Femur (tissue), 1 donor: ENCODE results near the gene EYS.
"Not testable (repeated sequence)": the region's sequence is repeated elsewhere in the genome, so short reads cannot be mapped to it uniquely, and the experiment has no call there.

Experiments used
- DNase-seq: peaks from one replicate; pipeline ENCODE4 v3.0.0-alpha.2; 2017

Gene EYS

GRCh38 chr6:64538722-64539121, 1168.3 kb downstream of the EYS start:
- DNase-seq, result no peak

DNA sequence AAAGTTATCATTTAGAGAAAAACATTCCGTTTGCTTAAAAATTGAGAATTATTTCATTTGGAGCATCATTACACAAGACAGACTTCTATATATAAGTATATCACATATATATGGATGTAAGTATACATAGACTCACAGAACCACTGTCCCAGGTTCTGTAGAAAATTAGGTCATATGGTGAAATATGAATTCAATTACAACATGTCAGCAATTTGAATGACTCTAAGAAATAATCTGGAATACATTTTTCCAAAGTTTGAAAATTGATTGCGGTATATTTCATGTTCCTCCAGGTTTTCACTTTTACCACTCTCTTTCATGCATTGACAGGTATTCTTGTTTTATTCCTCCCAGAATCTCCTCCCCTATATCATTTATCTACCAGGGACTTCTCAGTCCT, 1179.1 kb downstream of the EYS start:
- DNase-seq, result no peak

- no peak for DNase-seq
Observed at GRCh38 chr6:64522859-64523258, 1184.2 kb downstream of the EYS start.

DNA sequence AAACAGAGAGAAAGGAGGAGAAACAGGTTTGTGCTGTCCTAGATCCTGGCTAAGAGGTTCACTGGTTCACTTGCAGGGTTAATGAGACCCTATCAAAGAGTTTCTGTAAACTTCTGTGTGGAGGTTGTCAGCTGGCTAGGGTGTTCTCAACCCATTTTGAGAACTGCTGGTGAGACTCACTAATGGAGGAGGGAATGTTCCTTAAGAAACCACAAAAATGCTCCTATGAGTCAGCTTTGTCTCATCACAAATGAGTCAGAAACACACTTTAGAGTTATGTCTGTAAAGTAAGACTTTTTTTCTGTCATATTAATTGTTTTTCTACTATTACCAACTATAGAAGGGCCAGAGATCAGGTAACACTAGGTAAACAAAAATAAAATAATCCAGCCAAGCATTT, 1187.0 kb downstream of the EYS start:
- DNase-seq, result no peak

DNA sequence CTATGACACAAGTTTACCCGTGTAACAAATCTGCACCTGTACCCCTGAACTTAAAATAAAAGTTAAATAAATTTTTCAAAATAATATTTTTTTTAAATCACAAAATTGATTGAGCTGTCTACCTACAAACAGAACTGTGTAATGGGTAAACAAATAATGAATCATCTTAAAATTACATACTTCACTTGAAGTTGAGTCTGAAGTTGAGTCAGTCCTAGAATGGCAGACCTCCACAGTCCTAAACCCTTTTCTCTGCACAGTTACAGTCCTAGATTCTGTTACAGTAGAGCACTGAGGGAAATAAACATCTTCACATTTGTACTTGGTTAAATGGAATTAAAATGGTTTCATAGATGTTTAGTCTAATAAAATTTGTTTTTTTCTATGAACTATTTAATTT, 1190.6 kb downstream of the EYS start:
- no peak for DNase-seq

DNA sequence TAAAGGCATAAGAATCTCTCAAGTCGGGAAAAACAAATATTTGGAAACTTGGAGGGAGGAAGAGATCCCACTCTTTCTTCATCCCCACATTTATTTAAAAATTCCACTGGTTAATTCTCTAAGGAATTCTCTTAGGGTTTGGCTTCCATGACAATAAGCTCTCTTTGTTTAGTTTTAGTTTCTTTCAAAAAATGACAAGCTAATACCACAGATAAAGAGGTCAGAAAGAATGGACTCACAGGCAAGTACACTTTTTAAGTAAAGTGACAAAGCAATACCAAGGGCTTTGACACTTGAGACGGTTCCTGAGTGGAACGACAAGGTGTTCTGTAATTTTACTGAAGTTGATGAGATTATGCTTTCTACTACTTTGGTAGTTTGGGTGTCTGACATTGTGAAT, 1199.4 kb downstream of the EYS start:
- no peak for DNase-seq

- DNase-seq, result no peak
Observed at GRCh38 chr6:64505312-64505711, 1201.7 kb downstream of the EYS start.

- no peak for DNase-seq
Observed at GRCh38 chr6:64504503-64504902, 1202.5 kb downstream of the EYS start.

DNA sequence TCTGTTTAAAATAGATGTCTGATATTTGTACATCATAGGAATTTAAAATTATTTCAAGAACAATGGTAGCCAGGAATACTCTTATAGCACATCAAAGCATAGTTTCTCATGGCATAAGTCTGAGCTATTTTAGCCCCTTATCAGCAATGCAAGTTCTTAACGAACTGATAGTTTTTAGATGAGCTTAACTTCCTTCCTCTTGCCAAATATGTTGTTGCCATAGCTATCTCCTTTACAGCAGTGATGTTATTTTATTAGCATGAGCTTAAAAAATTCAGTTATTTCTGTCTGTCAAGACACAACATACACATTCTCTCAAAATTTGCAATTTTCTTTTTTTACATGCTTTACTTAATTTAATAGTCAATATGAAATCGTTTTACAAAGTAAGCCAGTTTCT, 1204.2 kb downstream of the EYS start:
- no peak for DNase-seq

DNA sequence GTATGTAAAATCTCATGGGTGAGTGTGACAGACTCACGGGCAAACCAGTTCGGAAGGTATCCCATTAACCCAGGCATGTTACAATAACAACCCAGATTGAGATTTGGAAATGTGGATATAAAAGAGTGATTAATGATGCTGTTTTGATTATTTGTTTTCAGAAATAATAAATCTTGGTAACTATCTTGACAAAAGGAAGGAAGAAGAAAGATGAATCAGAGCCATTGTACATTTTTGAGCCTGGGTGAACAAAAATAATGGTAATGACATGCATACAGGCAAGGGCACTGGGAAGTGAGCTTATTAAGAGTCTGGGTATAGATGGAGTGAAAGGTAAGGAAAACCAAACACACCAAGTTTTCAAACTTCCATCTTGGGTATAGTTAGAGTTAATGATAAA, 1209.4 kb downstream of the EYS start:
- no peak for DNase-seq

DNA sequence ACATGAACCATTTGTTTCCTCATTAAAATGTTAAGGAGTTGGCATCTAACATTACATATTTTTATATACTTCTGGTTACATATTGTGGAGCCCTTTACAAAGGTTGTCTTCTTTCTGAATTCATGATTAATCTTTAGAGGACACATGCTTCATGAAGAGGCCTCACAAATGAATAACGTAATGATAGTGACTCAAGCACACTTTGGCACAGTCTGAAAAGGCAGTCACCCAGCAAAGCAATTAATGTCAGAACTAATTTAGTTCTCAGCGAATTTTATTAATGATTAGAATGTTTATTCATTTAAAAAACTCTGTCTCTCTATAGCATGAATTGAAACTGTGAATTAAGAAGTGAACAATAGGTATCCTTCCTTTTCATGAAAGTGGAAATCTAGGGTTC, 1217.3 kb downstream of the EYS start:
- no peak for DNase-seq

DNA sequence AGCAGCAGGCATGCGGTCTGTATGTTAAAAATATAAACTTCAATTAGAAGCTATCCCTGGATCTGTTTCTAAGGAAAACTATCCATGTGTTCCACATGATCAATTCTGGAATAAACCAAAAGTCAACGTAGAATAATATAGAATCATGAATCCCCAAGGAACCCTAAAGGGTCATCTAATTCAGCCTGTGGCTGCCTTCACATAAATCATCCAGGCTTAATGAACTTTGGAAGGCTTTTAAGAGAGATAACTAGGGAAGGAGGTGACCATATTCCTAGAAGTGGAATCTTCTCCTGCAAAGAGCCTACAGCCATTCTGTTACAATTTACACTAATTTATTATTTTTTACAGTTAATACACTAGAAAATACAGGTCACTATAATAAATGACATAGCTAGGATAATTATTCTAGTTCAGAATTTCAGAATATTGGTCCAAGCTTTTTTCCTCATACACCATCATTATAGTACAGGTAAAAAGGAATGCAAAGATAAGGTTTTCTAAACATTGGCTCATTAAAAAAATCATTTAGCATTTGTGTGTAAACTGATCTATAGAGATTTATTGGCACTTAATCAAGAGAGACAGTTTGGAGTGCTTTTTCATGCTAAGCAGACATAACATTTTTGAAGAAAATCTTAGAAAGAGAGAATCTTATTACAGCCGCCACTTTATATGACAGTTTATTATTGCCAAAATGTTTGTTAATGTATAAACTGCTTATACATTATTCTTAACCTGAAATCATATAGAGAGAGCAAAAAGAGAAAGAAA, 1220.3 kb downstream of the EYS start:
- no peak for DNase-seq

DNA sequence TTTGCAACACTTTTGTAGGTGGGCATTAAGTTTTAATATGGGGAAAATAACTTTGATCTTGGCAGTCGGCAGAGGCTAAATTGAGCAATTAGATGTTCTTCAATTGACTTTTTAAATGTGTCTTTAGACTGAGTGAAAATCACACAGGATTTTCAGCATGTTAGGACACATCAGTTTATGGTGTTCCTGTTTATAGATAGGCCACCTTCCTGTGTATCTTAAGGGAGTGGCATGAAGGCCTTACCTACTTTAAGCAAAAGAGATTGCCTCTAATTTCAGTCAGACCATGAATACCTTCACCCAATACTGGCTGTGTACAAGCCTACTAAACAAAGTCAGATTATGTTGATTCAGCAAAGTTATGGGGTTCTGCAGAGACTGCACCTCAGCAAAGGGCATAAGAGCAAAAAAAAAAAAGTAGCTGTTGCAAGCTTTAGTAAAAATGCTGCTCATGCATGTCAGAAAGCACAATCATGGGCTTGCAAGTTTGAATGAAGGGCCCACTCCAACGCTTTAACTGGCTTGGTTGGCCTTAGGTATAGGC, 1223.0 kb downstream of the EYS start:
- DNase-seq, result no peak

GRCh38 chr6:64482631-64483030, 1224.4 kb downstream of the EYS start:
- DNase-seq, result no peak

DNA sequence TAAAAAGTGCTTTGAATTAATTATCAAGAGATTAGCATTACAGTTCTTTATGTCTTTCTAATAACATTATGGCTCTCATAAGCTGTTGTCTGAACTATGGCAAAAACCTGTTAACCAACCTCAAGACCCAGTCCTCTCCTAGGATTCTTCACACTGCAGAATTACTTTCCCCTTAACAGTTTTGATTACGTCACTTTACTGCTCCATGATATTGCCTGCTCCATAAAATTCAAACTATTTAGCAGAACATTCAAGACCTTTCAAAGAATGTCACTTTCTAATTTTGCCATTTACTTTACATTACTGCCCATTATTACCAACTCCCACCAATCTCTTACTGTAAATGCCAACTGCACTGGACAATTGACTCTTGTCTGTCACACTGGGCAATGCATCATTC, 1227.9 kb downstream of the EYS start:
- DNase-seq, result no peak

GRCh38 chr6:64477391-64477790, 1229.6 kb downstream of the EYS start:
- DNase-seq, result no peak

GRCh38 chr6:64476935-64477334, 1230.1 kb downstream of the EYS start:
- DNase-seq, result no peak

DNA sequence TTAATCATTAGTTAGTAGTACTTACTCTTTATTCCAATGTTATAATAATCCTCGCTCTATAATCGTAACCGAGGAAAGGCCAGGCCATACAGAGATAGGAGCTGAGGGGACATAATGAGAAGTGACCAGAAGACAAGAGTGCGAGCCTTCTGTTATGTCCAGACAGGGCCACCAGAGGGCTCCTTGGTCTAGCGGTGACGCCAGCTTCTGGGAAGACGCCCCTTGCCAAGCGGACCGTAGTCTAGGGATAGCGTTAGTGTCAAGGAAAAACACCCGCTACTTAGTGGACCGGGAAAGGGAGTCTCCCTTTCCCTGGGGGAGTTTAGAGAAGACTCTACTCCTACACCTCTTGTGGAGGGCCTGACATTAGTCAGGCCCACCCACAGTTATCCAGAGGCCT, 1237.6 kb downstream of the EYS start:
- not testable (repeated sequence) for DNase-seq

DNA sequence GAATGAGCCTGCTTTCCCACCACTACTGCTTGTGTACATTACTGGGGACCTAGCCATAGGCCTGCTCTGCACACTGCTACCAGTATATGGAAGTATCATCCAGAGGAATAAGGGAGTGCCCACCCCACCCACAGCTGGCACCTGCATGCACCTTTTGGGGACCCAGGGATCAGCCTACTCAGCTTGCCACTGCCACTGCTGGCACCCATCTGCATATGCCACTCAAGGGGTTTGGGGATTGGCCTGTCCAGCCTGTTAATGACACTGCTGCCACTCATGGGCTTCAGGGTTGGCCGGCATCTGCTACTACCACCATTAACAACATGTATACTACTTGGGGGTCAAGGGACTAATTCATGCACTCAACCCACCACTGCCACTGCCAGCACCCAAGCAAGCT, 1239.4 kb downstream of the EYS start:
- no peak for DNase-seq

GRCh38 chr6:64459411-64459944, 1247.5 kb downstream of the EYS start:
- DNase-seq, result no peak

- not testable (repeated sequence) for DNase-seq
Observed at GRCh38 chr6:64448101-64448500, 1258.9 kb downstream of the EYS start.

- DNase-seq, result no peak
Observed at GRCh38 chr6:64445038-64445437, 1262.0 kb downstream of the EYS start.

- DNase-seq, result no peak
Observed at GRCh38 chr6:64439274-64439673, 1267.8 kb downstream of the EYS start.

DNA sequence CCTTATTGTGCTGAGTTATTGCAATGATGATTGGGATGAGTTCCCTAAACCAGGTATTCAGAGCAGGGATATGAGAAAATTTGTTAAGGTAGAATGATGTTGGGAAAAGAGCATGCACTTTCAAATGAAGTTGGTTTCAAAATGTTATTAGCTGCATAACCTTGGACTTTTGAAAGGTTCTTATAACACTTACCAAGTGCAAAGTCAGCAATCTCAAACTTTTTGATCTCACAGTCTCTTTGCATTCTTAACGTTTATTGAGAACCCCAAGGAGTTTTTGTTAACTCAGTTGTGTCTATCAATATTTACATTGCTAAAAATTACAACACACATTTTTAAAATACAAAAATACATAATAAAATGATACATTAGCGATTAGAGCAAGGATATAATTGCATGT, 1269.0 kb downstream of the EYS start:
- DNase-seq, result no peak

DNA sequence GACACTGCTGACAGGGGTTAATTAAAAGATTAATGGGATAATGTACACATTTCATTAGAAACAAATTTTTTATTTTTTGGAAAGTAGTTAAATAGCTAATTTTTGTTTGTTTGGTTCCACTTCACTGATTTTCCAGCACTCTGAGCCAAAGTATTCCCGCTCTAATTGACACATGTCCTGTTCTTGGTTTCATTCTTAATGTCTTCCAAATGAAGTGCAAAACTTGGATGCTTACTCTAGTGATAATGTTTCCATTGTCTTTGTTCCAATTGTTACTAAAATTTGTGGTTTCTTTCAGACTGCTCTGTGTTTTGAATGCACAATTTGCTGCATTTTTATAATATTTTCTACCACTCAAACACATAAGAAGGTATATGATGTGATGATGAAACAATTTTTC, 1277.1 kb downstream of the EYS start:
- no peak for DNase-seq
